NB4 (cell line): ENCODE results near the gene ME3.

ENCODE experiments used
- DNase-seq: peaks from one replicate; pipeline ENCODE4 v3.0.0; 2010; ENCODE audit warnings: low read depth
- H3K4me3 ChIP-seq: one replicate; pipeline ENCODE4 v1.5.1; 2011; ENCODE audit warnings: mild to moderate bottlenecking, low read depth, low read length, moderate library complexity
- MYC ChIP-seq: IDR thresholded peaks from 2 replicates; pipeline ENCODE4 v1.6.1; 2011; ENCODE audit warnings: low read depth, low read length
- POLR2A ChIP-seq: IDR thresholded peaks from 2 replicates; pipeline ENCODE4 v1.6.1; 2011; ENCODE audit warnings: mild to moderate bottlenecking; ENCODE audit not compliant: insufficient read length; ENCODE audit errors: extremely low read depth
- TF ChIP-seq, protein P1 (sequence below): IDR thresholded peaks from one replicate; pipeline ENCODE4 v1.5.1; 2012; ENCODE audit warnings: low read depth, low read length
- TF ChIP-seq, protein P2 (sequence below): IDR thresholded peaks from 2 replicates; pipeline ENCODE4 v1.6.1; 2011; ENCODE audit warnings: low read depth, low read length

Gene ME3

DNA sequence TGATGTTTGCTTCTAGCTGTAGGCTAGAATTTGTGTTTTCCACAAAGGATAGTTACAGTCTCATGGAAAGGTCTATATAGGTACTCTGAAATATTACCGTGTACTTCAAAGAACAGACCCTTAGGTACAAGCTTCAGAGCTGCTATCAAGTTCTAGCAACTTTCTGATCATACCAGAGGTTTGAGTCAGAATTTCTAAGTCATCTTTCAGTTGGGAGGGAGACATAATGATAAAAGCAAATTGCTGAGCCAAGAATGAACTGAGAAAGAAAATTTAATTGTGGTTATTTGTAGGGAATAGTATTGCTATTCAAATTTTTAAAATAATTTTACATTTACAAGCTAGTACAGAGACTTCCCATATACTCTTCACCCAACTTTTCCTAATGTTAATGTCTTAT is 19.9 kb upstream of the ME3 start:
- TF ChIP-seq MYC (no peak), POLR2A (no peak)
- TF ChIP-seq, protein P1, sequence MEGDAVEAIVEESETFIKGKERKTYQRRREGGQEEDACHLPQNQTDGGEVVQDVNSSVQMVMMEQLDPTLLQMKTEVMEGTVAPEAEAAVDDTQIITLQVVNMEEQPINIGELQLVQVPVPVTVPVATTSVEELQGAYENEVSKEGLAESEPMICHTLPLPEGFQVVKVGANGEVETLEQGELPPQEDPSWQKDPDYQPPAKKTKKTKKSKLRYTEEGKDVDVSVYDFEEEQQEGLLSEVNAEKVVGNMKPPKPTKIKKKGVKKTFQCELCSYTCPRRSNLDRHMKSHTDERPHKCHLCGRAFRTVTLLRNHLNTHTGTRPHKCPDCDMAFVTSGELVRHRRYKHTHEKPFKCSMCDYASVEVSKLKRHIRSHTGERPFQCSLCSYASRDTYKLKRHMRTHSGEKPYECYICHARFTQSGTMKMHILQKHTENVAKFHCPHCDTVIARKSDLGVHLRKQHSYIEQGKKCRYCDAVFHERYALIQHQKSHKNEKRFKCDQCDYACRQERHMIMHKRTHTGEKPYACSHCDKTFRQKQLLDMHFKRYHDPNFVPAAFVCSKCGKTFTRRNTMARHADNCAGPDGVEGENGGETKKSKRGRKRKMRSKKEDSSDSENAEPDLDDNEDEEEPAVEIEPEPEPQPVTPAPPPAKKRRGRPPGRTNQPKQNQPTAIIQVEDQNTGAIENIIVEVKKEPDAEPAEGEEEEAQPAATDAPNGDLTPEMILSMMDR = no peak
- TF ChIP-seq, protein P2, sequence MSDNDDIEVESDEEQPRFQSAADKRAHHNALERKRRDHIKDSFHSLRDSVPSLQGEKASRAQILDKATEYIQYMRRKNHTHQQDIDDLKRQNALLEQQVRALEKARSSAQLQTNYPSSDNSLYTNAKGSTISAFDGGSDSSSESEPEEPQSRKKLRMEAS = no peak
- no peak for DNase-seq
- no peak overlapping the region for H3K4me3 ChIP-seq

DNA sequence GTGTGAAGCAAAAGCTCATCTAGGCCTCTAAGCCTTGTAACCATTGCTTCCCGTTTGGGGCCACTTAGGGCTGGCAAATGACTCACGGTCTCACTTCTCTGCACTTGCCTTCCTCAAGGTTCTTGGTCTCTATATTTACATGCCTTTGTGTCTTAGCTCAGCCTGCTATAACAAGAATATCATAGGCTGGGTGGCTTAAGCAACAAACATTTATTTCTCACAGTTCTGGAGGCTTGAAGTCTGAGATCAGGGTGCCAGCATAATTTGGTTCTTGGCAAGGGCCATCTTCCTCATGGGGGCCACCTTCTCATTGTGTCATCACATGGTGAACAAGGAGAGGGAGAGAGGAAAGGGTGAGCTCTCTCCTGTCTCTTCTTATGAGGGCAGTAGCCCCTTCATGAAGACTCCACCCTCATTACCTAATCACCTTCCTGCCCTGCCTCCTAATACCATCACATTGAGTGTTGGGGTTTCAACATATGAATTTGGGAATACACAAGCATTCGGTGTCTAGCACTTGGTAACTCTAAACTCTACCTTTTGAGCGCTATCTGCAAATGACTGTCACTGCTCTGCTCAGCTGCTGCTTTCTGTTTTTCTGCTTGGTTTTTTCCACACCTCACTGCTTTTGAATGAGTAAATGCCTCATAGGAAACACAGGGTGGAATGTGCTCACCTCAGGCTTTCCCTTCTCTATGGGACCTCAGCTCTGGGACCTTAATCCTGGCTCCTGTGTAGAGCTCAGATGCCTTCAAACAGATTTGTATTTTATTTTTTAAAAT is 16.2 kb upstream of the ME3 start:
- H3K4me3 ChIP-seq = no peak overlapping the region
- peak; percentile 36 for DNase-seq
- TF ChIP-seq POLR2A (no peak), MYC (no peak)
- TF ChIP-seq, protein P1 = no peak
- TF ChIP-seq, protein P2 = no peak

DNA sequence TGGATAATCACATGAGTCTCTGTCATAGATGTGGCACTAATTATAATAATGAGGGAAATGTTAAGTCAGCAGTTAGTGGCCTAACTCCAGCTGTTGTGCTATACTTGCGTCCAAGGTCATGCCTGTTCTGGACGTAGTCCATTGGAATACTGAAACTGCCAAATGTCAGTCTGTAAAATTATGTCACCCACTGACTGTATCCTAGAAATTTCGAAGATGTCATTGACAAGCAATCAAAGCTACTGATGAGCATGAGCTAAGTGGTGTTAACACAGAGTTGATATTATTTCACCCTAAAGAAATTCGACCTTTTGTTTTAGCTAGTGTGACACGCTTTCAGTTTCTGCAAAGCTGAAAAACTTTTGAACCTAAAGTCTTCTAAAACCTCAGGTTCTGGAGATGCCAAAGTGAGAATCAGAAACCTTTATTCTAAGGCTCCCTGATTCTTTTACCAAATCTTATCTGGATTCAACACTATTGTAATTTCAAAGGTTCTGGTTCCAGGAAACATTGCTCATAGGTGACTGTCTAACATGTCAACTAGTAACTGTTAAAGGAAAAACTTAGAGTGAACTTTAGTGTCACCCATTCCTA is 14.9 kb upstream of the ME3 start:
- DNase-seq = no peak
- no peak for TF ChIP-seq POLR2A
- TF ChIP-seq, protein P2 = no peak
- TF ChIP-seq, protein P1 = no peak
- TF ChIP-seq MYC = no peak
- H3K4me3 ChIP-seq = no peak overlapping the region

DNA sequence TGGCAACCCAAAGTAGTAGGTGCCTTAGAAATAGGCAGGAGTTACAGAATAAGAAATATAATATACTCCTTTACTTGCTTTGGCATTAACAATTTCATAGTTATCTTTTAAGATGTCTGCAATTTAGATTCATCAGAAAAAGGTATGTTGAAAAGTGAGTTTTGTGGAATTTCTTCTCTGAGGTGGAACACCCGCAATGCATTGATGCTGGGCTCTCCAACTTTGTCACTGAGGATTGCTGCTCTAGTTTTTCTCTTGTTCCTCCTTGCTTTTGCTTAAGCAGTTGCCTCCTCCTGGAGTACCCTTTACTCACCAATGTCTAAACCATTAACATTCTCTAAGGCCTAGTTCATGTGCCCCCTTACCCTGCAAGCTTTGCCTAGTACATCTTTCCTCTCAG is 14.1 kb upstream of the ME3 start:
- no peak for DNase-seq
- TF ChIP-seq, protein P1 = no peak
- TF ChIP-seq POLR2A = no peak
- TF ChIP-seq, protein P2 = no peak
- TF ChIP-seq MYC = no peak
- H3K4me3 ChIP-seq = no peak overlapping the region

DNA sequence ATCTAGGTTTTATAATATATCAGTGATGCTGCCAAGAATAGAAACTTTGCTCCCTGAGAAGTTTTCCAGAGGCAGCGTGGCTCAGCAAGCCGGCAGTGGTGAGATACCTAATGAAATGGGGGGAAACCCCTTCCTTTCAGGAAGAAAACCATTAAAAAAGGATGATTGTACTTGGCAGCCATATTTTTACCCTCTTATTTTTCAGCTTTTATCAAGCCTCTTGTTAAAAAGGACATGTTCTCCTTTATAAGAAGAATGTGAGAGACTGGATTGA is 9.0 kb upstream of the ME3 start:
- TF ChIP-seq, protein P1 = no peak
- TF ChIP-seq POLR2A = no peak
- no peak for TF ChIP-seq MYC
- TF ChIP-seq, protein P2 = no peak
- DNase-seq = no peak
- H3K4me3 ChIP-seq = no peak overlapping the region
